Measurements from ENCODE around the gene EPS15.

DNA sequence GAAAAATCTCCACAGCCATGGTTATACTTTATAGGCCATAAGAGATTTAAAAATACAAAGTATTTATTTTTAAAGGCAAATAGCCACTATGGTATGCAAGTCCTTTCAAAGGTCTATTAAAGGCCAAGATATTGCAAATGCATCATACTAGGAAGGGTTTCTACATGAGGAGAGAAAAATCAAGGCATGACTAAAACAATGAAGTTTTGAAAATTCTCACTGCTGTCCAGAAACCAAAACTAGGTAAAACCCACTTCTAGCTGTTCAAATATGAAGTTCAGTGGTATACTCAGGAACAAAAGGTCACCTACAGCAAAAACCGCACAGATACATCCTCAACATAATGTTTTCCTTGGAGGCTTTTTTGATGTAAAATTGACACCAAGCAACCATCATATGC, 75.0 kb downstream of the EPS15 start:
- TF ChIP-seq, protein P1, sequence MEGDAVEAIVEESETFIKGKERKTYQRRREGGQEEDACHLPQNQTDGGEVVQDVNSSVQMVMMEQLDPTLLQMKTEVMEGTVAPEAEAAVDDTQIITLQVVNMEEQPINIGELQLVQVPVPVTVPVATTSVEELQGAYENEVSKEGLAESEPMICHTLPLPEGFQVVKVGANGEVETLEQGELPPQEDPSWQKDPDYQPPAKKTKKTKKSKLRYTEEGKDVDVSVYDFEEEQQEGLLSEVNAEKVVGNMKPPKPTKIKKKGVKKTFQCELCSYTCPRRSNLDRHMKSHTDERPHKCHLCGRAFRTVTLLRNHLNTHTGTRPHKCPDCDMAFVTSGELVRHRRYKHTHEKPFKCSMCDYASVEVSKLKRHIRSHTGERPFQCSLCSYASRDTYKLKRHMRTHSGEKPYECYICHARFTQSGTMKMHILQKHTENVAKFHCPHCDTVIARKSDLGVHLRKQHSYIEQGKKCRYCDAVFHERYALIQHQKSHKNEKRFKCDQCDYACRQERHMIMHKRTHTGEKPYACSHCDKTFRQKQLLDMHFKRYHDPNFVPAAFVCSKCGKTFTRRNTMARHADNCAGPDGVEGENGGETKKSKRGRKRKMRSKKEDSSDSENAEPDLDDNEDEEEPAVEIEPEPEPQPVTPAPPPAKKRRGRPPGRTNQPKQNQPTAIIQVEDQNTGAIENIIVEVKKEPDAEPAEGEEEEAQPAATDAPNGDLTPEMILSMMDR (IDR thresholded peaks at IDR 0.05; ENCODE audit: low read length): no peak
- TF ChIP-seq EZH2 (IDR thresholded peaks at IDR 0.05; ENCODE audit: borderline replicate concordance, low read length): no peak
